ENCODE measurements around the gene PACC1. TPM values are rescaled to one million over a fixed set of nuclear protein-coding genes. Genes with fewer than 3 reads are reported as not detected.

PACC1 gene
- total RNA-seq, 1 experiment from 2014 or later, result 27.7 TPM

DNA sequence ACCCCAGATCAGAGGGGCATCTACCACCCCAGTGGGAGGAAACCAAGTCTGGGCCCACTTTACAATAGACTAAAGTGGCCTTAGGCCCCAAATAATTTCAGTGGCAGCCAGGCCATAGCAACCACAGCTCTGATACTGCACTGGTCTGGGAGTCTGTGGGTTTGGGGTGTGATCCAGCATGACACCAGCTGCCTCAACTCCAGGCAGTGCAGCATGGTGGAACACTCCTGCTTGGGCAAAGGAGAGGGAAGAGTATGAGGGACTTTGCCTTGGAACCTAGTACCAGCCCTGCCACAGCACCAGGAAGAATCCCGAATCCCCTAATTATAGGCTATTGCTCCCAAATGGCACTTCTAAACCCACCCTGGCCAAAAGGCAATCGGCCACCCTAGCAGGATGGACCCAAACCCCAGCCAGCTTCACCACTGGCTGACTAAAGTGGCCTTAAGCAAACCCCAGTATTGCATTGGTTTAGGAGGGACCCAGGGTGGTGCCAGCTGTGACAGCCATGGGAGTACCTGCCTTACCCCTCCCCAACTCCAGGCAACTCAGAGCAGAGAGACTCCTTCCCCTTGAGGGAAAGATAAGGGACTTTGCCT is 47.1 kb downstream of the PACC1 start:
- H3F3A ChIP-seq (ENCODE audit: insufficient read depth, low read depth), result peaks cover 10% of the 10 kb centered on the region; the same call in 1 of the 2 replicates
- intact Hi-C loops (cut with micrococcal nuclease; ENCODE audit: unreplicated experiment), result loop anchor here (1.0 to 5.0 kb wide), 4 partner anchors 90 to 687 kb away; no protein-coding TSS in a partner anchor
- no peak overlapping the region for H2AFZ ChIP-seq
- H3K36me3 ChIP-seq (ENCODE audit: low read depth), result no peaks in the 10 kb centered on the region; the same call in 1 of the 2 replicates
- no peaks in the 10 kb centered on the region for H4K20me1 ChIP-seq (ENCODE audit: insufficient read depth)
- BruUV-seq (replicated peaks), result no TSS peak
- H3K27me3 ChIP-seq (ENCODE audit: insufficient read depth, low read depth), result no peaks in the 10 kb centered on the region
- H3K4me1 ChIP-seq (replicated peaks; ENCODE audit: insufficient read depth), result no peaks in the 10 kb centered on the region
- H3K4me2 ChIP-seq, result no peak overlapping the region
- ChIA-PET CTCF (interaction anchor here (0.7 to 2.1 kb wide), 3 partner anchors 88 to 297 kb away, joined by 3 to 14 read pairs (median 3); no protein-coding TSS in a partner anchor), POLR2A (ENCODE audit: unreplicated experiment) (no interaction called here)
- H3K4me3 ChIP-seq, result no peak overlapping the region
- H3K9me3 ChIP-seq (ENCODE audit: insufficient read depth, low read depth), result no peaks in the 10 kb centered on the region
- no peaks in the 10 kb centered on the region for H3K79me2 ChIP-seq (ENCODE audit: low read depth)
- H3K9me2 ChIP-seq (ENCODE audit: insufficient read depth), result no peaks in the 10 kb centered on the region
- no peak for DNase-seq
- no peak overlapping the region for H3K27ac ChIP-seq
- TF ChIP-seq CTCF (conservative IDR thresholded peaks at IDR 0.05), result no peak
- TF ChIP-seq EZH2 (IDR thresholded peaks at IDR 0.05; ENCODE audit: low read depth), result no peak

GRCh38 chr1:212366901-212367300 is 47.8 kb downstream of the PACC1 start:
- ChIA-PET POLR2A (ENCODE audit: unreplicated experiment) (no interaction called here), CTCF (interaction anchor here (1.1 to 2.1 kb wide), 2 partner anchors 89 to 296 kb away, joined by 3 to 14 read pairs; no protein-coding TSS in a partner anchor)
- H2AFZ ChIP-seq, result no peak overlapping the region
- no peaks in the 10 kb centered on the region for H3K9me2 ChIP-seq (ENCODE audit: insufficient read depth)
- DNase-seq, result no peak
- TF ChIP-seq EZH2 (IDR thresholded peaks at IDR 0.05; ENCODE audit: low read depth) (no peak), CTCF (conservative IDR thresholded peaks at IDR 0.05) (no peak)
- H3K27me3 ChIP-seq (ENCODE audit: insufficient read depth, low read depth), result no peaks in the 10 kb centered on the region
- BruUV-seq (replicated peaks), result no TSS peak
- intact Hi-C loops (cut with micrococcal nuclease; ENCODE audit: unreplicated experiment), result loop anchor here (5.0 kb wide), 1 partner anchor 90 kb away; no protein-coding TSS in a partner anchor
- no peak overlapping the region for H3K4me3 ChIP-seq
- H3K79me2 ChIP-seq (ENCODE audit: low read depth), result no peaks in the 10 kb centered on the region
- H3K9me3 ChIP-seq (ENCODE audit: insufficient read depth, low read depth), result no peaks in the 10 kb centered on the region
- H3K4me1 ChIP-seq (replicated peaks; ENCODE audit: insufficient read depth), result no peaks in the 10 kb centered on the region
- H3K36me3 ChIP-seq (ENCODE audit: low read depth), result no peaks in the 10 kb centered on the region; the same call in 1 of the 2 replicates
- H4K20me1 ChIP-seq (ENCODE audit: insufficient read depth), result no peaks in the 10 kb centered on the region
- H3K4me2 ChIP-seq, result no peak overlapping the region
- peaks cover 10% of the 10 kb centered on the region; the same call in 1 of the 2 replicates for H3F3A ChIP-seq (ENCODE audit: insufficient read depth, low read depth)
- no peak overlapping the region for H3K27ac ChIP-seq

DNA sequence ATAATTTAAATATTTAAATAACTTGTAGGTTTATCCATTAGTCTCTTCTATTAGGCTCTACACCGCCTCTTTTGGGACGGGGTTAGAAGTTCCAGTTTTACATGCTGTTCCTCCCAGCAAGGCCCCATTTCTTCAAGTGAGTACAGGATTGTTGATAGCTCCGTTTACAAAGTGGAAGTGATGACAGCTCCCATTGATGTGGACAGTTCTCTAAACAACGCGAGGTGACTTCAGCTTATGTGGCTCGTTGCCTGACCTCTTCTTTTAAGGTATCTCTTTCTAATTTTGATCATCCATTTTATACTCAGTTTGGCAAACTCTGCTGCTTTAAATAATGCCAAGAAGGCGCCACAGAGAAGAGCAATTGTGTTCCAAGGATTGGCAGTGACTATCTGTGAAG is 49.7 kb downstream of the PACC1 start:
- ChIA-PET CTCF (interaction anchor here (0.6 to 0.7 kb wide), 3 partner anchors 57 to 1178 kb away, joined by 3 to 8 read pairs (median 8); no protein-coding TSS in a partner anchor), POLR2A (ENCODE audit: unreplicated experiment) (no interaction called here)
- Histone ChIP-seq H3K4me1 (replicated peaks; ENCODE audit: insufficient read depth) (no peaks in the 10 kb centered on the region), H3K4me2 (no peak overlapping the region), H4K20me1 (ENCODE audit: insufficient read depth) (no peaks in the 10 kb centered on the region), H3K36me3 (ENCODE audit: low read depth) (no peaks in the 10 kb centered on the region; the same call in none of the 2 replicates), H3K27me3 (ENCODE audit: insufficient read depth, low read depth) (no peaks in the 10 kb centered on the region), H3F3A (ENCODE audit: insufficient read depth, low read depth) (peaks cover 10% of the 10 kb centered on the region; the same call in 1 of the 2 replicates), H3K9me3 (ENCODE audit: insufficient read depth, low read depth) (no peaks in the 10 kb centered on the region), H2AFZ (no peak overlapping the region), H3K79me2 (ENCODE audit: low read depth) (no peaks in the 10 kb centered on the region), H3K9me2 (ENCODE audit: insufficient read depth) (no peaks in the 10 kb centered on the region), H3K4me3 (no peak overlapping the region), H3K27ac (no peak overlapping the region)
- intact Hi-C loops (cut with micrococcal nuclease; ENCODE audit: unreplicated experiment), result loop anchor here (5.0 kb wide), 1 partner anchor 92 kb away; no protein-coding TSS in a partner anchor
- TF ChIP-seq CTCF (conservative IDR thresholded peaks at IDR 0.05) (no peak), EZH2 (IDR thresholded peaks at IDR 0.05; ENCODE audit: low read depth) (no peak)
- DNase-seq, result no peak
- no TSS peak for BruUV-seq (replicated peaks)
